GM12875 (cell line): ENCODE measurements around the gene ADAMTS13.
"Not testable (repeated sequence)": the region's sequence is repeated elsewhere in the genome, so short reads cannot be mapped to it uniquely, and the experiment has no call there.

ENCODE experiments used
- H3K4me3 ChIP-seq: one replicate; pipeline ENCODE4 v1.5.1; 2011; ENCODE audit warnings: low read depth, low read length, control low read depth
- CTCF ChIP-seq: IDR thresholded peaks from 2 replicates; pipeline ENCODE4 v1.5.1; 2011; ENCODE audit warnings: low read depth, mild to moderate bottlenecking, control low read depth, inconsistent platforms, low read length, moderate library complexity, borderline replicate concordance; ENCODE audit not compliant: insufficient read depth

Gene ADAMTS13

GRCh38 chr9:133443982-133444381 is 21.8 kb downstream of the ADAMTS13 start:
- TF ChIP-seq CTCF = no peak
- no peak overlapping the region for H3K4me3 ChIP-seq

- TF ChIP-seq CTCF = no peak
Observed at GRCh38 chr9:133445293-133445969, 23.3 kb downstream of the ADAMTS13 start.

GRCh38 chr9:133448487-133448972 is 26.4 kb downstream of the ADAMTS13 start:
- no peak for TF ChIP-seq CTCF
- H3K4me3 ChIP-seq = no peak overlapping the region

More at GRCh38 chr9:133445293-133445969, 23.3 kb downstream of the ADAMTS13 start:
- H3K4me3 ChIP-seq = no peak overlapping the region

- no peak overlapping the region for H3K4me3 ChIP-seq
- TF ChIP-seq CTCF = no peak
Observed at GRCh38 chr9:133449760-133450159, 27.6 kb downstream of the ADAMTS13 start.

GRCh38 chr9:133451865-133452264 is 29.7 kb downstream of the ADAMTS13 start:
- H3K4me3 ChIP-seq = not testable (repeated sequence)

GRCh38 chr9:133452562-133452961 is 30.4 kb downstream of the ADAMTS13 start:
- no peak for TF ChIP-seq CTCF
- no peak overlapping the region for H3K4me3 ChIP-seq

- TF ChIP-seq CTCF = no peak
- H3K4me3 ChIP-seq = no peak overlapping the region
Observed at GRCh38 chr9:133453651-133454050, 31.5 kb downstream of the ADAMTS13 start.
